ENCODE measurements around the gene PIEZO1. TPM values are rescaled to one million over a fixed set of nuclear protein-coding genes. Genes with fewer than 3 reads are reported as not detected.

The PIEZO1 gene
- total RNA-seq, 1 experiment from 2014 or later: 71.1 TPM

DNA sequence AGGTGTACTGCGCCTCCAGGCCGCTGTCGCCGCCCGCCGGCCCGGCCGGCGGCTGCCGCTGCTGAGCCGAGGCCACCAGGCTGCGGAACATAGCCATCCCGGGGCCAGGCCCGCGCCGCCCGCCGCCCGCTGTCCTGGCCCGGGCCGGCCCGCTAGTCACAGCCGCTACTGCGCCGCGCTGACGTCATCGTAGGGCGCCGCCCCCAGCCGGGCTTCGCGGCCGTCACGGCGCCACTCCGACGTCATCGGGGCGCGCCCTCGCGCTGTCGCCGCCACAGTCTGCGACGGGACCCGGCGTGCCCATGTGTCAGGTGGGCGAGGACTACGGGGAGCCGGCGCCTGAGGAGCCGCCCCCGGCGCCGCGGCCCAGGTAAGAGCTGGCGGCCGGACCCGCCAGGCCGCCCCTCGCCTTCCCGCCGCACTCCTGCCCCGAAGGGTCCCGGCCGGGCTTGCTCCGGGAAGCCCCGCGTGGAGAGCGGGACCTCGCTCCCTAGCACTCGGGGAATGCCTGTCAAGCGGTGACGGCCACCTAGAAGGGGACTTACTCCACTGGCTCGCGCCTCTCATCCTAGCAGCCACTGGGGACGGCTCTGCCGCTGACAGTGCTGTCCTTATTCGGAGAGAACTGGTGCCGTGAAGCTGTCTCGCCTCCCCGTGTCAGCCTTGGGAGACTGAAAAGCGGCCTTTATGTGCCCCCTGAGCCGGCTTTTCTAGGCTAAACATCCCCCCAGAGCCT is 78.6 kb downstream of the PIEZO1 start, which contains the start of the genes CTU2 and RNF166:
CTU2 (plus strand) TSS at position 275 of the 736 bp plus-strand sequence; CDS start at position 303, 28 bp downstream.
RNF166 (minus strand) TSS at position 180 of the 736 bp plus-strand sequence; CDS start at position 97, 83 bp downstream.
- no CpG with 5 or more reads among the region's 86 CpGs for WGBS (ENCODE audit: extremely low coverage, insufficient read length, low lambda C conversion rate)
- Histone ChIP-seq H2AK5ac (ENCODE audit: insufficient read length, low read length) (no peak within 1 kb of the TSS), H3K18ac (ENCODE audit: insufficient read length, low read depth, low read length) (no peak within 1 kb of the TSS), H3T11ph (ENCODE audit: low read length) (no peak within 1 kb of the TSS), H3K56ac (ENCODE audit: insufficient read length, low read depth, low read length) (no peak within 1 kb of the TSS), H3K27ac (ENCODE audit: insufficient read length, low read depth, low read length) (no peak within 1 kb of the TSS), H3K9me3 (ENCODE audit: control insufficient read depth, low read depth, low read length) (no peaks in the 10 kb centered on the region), H3K14ac (ENCODE audit: insufficient read depth, low read length) (no peak within 1 kb of the TSS; the same call in 1 of the 2 replicates), H3K9ac (ENCODE audit: extremely low read depth, insufficient read length, low read length) (peak within 1 kb of the TSS; percentile 45), H3K79me2 (ENCODE audit: insufficient read depth, low read length) (peaks cover 3% of the 10 kb centered on the region; the same call in 1 of the 2 replicates), H2BK12ac (ENCODE audit: insufficient read length, low read depth, low read length) (no peak within 1 kb of the TSS), H3K27me3 (ENCODE audit: insufficient read depth, low read length) (no peaks in the 10 kb centered on the region), H4K8ac (replicated peaks; ENCODE audit: insufficient read length, low read depth, low read length) (no peak within 1 kb of the TSS), H3K23me2 (ENCODE audit: insufficient read length, low read depth, low read length, poor library complexity, severe bottlenecking) (peaks cover 6% of the 10 kb centered on the region), H3K4me2 (ENCODE audit: insufficient read depth, insufficient read length, low read length) (peak within 1 kb of the TSS; percentile 95), H4K91ac (ENCODE audit: insufficient read length, low read depth, low read length) (no peak within 1 kb of the TSS), H2BK20ac (ENCODE audit: low read depth, low read length, poor library complexity, severe bottlenecking) (no peak within 1 kb of the TSS), H3K79me1 (ENCODE audit: insufficient read depth, low read depth, low read length, poor library complexity, severe bottlenecking) (peaks cover 7% of the 10 kb centered on the region), H3K23ac (ENCODE audit: insufficient read length, low read depth, low read length) (no peak within 1 kb of the TSS), H2AFZ (ENCODE audit: low read length) (no peak within 1 kb of the TSS), H2BK5ac (ENCODE audit: insufficient read length, low read length) (no peak within 1 kb of the TSS), H4K5ac (ENCODE audit: insufficient read length, low read depth, low read length) (no peak within 1 kb of the TSS), H3K4me1 (ENCODE audit: insufficient read depth, low read length) (peaks cover 4% of the 10 kb centered on the region; the same call in 1 of the 2 replicates), H3K4ac (ENCODE audit: low read depth, low read length) (no peak within 1 kb of the TSS), H2BK120ac (ENCODE audit: low read depth, low read length, poor library complexity, severe bottlenecking) (no peak within 1 kb of the TSS), H2BK15ac (ENCODE audit: low read depth, low read length) (no peak within 1 kb of the TSS), H4K20me1 (ENCODE audit: control insufficient read depth, insufficient read depth, insufficient read length) (no peaks in the 10 kb centered on the region)
- DNase-seq: peak; percentile 85
- peak within 1 kb of the TSS in 2 of 3 experiments; percentile 10 to 91; a peak in 3 of 7 replicates for H3K27ac Mint-ChIP-seq
- TF ChIP-seq, protein P1, sequence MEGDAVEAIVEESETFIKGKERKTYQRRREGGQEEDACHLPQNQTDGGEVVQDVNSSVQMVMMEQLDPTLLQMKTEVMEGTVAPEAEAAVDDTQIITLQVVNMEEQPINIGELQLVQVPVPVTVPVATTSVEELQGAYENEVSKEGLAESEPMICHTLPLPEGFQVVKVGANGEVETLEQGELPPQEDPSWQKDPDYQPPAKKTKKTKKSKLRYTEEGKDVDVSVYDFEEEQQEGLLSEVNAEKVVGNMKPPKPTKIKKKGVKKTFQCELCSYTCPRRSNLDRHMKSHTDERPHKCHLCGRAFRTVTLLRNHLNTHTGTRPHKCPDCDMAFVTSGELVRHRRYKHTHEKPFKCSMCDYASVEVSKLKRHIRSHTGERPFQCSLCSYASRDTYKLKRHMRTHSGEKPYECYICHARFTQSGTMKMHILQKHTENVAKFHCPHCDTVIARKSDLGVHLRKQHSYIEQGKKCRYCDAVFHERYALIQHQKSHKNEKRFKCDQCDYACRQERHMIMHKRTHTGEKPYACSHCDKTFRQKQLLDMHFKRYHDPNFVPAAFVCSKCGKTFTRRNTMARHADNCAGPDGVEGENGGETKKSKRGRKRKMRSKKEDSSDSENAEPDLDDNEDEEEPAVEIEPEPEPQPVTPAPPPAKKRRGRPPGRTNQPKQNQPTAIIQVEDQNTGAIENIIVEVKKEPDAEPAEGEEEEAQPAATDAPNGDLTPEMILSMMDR (conservative IDR thresholded peaks at IDR 0.05): no peak
- no peaks in the 10 kb centered on the region; a peak in 1 of 5 replicates for H3K9me3 Mint-ChIP-seq
- H3K4me3 Mint-ChIP-seq: peak within 1 kb of the TSS; percentile 83 to 89
- H3K27me3 Mint-ChIP-seq (ENCODE audit: low read depth): no peaks in the 10 kb centered on the region
- peaks cover 0 to 4% (median 2%) of the 10 kb centered on the region in 3 experiments; a peak in 3 of 7 replicates for H3K36me3 Mint-ChIP-seq (ENCODE audit: insufficient read depth in 1 of 3, low read depth in 3 of 3)
- peaks cover 16 to 17% of the 10 kb centered on the region in 2 experiments for H3K4me1 Mint-ChIP-seq
